Stimulated activated CD4-positive, alpha-beta T cell treated with anti-CD3 and anti-CD28 coated beads, Interleukin-15, amount 100 ng/mL, for 48 hours (primary cell): Measurements from ENCODE around the gene SOX6.
"Not testable (repeated sequence)": the region's sequence is repeated elsewhere in the genome, so short reads cannot be mapped to it uniquely, and the experiment has no call there.

Experiments
- DNase-seq, 2 donors: peaks; one replicate each; pipeline ENCODE4 v3.0.0-alpha.2; 2020; ENCODE audit warnings: low read depth in 2 of 2

SOX6 gene

DNA sequence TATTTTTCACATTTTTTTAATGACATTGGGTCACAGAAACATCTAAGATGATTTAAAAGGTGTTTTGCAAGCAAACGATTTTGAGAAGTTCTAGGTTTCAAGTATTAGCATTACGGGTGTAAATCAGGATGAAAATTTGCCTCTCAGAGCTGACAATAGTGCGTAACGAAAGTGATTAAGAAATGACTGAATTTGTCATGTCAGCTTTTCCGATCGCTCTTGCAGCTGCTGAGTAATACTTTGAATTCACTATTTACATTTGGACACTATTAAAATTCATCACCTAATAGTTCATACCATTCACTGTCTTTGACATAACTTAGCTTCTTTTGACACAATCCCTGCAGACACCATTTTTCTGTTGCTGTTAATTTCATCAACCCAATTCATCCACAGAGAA, 205.2 kb downstream of the SOX6 start:
- DNase-seq, result no peak

DNA sequence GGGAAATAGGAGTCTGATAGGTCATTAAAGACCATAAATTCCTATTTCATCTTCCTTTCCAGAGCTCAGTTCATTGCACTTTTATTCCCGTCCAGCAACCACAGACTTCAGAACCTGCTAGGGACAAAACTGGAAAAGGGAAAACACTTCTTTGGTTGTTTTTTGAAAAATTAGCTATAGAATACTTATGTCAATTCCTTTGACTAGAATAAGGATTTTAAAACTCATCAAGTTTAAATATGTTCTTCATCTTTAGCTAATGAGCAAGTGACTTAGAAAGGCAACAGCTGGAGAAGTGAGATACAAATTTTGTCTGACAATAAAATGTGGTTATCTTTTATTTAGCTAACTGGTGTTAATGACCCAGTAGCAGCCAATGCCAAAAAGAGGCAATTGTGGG, 206.9 kb downstream of the SOX6 start:
- no peak for DNase-seq

DNA sequence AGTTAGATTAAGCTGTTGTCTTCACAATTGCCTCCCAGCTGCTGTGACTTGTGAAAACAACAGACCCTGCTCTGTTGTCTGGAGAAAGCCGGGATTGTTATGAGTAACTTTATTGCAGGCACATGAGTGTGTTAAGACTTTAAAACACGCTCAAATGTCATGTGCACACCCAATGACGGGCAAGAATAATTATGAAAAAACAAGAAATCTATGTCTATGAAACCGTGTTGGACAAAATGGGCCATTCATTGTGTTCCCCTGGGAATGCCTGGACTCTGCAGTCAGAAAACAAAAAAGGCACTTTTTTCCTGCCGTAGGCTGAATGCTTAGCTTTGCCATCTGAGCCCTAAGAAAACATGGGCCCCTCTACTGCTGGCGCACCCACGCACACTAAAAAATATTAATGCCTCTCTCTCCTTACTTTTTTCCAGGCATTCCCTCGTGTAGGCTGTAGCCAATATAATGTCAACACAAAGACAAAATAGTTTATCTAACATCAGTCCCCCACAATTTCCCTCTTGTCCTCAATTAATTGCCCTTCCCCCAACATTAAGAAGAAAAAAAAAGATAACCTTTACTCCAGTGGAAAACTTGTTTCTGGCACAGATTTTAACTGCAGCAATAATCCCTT, 207.9 kb downstream of the SOX6 start:
- DNase-seq, result no peak

DNA sequence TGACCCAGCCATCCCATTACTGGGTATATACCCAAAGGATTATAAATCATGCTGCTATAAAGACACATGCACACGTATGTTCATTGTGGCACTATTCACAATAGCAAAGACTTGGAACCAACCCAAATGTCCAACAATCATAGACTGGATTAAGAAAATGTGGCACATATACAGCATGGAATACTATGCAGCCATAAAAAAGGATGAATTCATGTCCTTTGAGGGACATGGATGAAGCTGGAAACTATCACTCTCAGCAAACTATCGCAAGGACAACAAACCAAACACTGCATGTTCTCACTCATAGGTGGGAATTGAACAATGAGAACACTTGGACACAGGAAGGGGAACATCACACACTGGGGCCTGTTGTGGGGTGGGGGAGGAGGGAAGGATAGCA, 209.4 kb downstream of the SOX6 start:
- DNase-seq, result not testable (repeated sequence)

DNA sequence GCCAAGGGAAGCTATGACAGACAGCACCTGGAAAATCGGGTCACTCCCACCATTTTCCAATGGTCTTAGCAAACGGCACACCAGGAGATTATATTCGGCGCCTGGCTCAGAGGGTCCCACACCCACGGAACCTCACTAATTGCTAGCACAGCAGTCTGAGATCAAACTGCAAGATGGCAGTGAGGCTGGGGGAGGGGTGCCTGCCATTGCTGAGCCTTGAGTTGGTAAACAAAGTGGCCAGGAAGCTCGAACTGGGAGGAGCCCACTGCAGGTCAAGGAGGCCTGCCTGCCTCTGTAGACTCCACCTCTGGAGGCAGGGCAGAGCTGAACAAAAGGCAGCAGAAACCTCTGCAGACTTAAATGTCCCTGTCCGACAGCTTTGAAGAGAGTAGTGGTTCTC, 214.7 kb downstream of the SOX6 start:
- not testable (repeated sequence) for DNase-seq

DNA sequence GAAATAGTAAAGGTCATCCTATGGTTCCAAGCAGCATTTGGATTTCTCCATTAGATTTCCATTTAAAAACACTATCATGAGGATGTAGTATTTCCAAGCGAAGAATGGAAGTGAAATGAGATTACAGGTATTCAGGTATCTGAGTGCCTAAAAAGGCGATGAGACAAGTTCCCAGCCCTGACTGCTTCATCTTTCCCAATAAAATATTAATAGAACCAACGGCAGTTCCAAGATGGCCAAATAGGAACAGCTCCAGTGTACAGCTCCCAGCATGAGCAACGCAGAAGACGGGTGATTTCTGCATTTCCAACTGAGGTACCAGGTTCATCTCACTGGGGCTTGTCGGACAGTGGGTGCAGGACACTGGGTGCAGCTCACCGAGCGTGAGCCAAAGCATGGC, 215.2 kb downstream of the SOX6 start:
- DNase-seq, result not testable (repeated sequence)

DNA sequence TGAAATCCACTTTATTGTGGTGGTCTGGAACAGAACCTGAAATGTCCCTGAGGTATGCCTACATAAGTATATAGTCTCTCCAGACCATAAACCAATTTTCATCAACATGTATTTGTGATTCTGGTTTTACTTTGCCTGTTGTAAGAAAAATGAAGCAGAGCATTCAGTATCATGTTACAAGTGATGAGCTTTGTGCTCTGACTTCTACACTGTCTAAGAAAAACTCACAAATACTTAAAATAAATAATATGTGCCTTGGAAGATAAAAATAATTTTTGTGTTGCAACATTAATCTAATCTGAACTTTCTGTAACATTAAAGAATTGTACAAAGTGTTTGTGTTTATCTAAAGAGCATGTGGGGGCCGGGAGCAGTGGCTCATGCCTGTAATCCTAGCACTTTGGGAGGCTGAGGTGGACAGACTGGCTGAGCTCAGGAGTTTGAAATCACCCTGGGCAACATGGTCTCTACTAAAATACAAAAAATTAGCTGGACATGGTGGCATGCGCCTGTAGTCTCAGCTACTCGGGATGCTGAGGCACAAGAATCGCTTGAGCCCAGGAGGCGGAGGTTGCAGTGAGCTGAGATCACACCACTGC, 219.5 kb downstream of the SOX6 start:
- no peak for DNase-seq

DNA sequence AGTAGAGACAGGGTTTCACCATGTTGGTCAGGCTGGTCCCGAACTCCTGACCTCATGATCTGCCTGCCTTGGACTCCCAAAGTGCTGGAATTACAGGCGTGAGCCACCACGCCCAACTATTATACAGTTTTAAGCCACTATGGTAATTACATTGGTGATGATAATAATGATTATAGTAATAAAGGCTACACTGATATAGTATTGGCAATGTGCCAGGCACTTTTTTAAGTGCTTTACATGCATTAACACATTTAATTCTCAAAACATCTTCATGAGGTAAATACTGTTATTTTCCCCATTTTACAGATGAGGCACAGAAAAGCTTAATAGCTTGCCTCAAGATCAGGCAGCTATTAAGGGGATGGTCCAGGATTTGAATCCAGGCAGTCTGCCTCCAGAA, 222.5 kb downstream of the SOX6 start:
- no peak for DNase-seq

DNA sequence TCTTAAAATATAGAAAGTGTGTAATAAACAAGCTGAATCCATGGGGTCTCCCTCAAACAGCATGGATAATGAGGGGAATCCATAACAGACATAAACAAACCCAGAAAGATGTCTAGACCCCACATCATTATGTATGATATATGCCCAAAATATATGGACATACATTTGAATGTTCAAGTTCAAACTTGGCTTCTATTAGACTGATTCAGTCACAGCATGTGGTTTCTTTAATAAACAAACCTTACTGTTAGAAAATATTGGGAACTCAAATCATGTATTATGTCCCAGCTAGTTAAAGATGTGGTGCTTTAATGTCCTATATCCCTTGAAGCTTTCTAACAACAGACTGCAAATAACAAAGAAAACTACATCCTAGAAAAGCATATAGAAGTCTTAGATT, 228.6 kb downstream of the SOX6 start:
- no peak for DNase-seq

DNA sequence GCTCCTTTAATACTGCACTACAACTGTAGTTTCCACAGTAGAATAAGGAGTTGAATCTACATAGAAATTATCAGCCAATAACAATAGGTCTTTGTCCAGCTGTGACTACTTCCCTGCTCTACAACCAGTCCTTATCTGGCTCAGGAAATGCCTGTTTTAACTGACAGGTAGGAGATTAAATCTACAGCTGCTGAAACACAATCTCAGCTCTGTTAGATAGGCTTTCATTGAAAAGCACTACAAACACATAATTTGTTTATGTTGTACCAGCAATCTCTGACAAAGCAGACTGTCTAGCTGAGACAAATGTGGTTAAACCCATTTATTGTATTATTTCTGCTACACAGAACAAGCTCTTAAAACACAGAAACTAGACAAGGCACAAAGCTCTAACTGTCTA, 230.0 kb downstream of the SOX6 start:
- DNase-seq, result no peak

DNA sequence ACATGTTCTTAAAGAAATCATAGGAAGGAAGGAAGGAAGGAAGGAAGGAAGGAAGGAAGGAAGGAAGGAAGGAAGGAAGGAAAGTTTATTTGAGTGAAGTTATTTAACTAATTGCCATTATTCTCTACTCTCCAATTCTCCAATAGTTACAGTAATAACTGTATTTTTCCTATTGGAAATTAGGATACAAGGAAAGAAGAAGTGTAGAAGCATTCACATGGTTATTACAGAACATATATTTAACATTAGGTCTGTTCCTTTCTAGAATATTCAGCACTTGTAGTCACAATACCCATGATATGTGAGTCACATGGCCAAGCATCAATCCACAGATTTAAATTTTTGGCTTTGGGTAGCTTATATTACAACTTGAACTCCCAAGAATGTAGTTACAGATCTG, 230.6 kb downstream of the SOX6 start:
- no peak for DNase-seq

DNA sequence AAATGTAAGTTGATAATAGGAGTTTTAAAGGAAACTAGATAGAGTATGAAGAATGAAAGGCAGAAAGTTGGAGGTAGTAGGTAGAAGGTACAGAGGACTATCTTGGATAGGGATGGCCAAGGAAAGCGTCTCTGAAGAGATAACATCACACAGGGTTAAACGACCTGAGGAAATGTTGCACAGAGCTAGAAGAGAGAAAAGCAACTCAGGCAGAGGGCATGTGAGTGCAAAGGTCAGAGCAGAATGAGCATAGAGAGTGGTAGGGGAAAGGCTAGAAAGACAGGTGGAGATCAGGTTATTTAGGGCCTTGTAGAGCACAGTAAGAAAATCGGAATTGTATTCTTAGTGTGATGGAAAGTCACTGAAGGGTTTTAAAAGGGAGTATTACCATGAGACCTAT, 232.0 kb downstream of the SOX6 start:
- DNase-seq, result no peak

DNA sequence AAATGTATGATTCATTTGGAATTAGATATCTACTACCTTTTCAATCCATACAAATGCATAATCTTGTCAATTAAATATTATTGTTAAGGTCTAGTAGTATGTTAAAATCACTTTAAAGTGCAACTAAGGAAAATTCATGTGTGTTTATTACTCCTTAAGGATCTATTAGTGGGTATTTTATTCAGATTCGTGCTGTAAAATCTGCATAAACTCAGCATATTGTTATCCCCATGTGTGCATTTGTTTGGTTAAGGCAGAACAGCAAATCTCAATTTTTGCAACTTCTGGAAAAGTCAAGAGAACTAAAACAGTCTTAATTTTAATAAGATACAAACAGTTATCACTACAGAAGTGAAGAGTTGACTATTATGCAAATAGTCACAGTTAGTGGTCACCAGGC, 234.5 kb downstream of the SOX6 start:
- no peak for DNase-seq

DNA sequence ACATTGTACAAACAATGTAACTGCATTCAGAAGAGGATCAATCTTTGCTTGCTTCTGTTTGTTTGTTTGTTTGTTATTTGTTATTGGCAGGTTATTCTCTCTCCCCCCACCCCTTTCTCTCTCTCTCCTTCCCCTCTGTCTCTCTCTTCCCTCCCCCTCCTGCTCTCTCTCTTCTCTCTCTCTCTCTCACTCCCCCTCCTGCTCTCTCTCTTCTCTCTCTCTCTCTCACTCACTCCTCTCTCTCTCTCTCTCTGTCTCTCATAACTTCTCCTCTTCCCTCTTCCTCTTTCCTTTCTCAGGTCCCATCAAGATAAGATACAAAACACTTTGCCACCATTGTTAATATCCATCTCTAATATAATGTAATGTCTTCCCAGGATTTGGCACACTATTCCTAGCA, 236.3 kb downstream of the SOX6 start:
- DNase-seq, result no peak

DNA sequence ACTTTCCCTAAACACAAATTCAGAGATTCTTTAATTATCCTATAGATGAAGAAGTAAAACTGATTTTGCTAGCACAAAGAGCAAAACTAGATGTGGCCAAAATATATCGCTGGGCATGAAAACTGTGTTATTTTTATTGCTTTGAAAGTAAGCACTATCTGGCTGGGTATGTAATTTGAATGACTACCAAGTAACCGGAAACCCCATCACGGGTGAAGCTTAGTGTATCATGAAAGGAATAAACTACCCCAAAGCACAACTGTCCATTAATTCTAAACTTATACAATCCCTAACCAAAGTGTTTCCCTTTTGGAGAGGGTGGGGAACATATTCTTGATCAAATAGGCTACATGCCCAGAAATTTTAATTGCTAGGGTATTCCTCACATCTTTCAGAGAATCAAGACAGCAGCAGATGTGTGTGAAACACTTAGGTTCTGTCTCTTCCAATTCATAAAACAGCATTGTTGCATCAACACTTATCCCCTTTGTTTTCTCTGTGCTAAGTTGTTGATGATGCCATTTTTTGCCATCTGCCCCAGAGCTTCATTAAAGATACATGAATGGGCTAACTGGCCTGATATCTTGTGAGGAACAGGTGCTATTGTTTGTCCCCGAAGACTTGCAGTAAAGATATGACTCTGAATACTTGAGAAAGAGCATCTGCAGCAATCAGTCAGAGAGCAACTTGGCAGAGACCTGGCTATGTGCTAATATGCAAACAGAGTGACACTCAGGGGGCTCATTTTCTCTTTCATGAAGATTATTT, 238.2 kb downstream of the SOX6 start:
- no peak for DNase-seq

DNA sequence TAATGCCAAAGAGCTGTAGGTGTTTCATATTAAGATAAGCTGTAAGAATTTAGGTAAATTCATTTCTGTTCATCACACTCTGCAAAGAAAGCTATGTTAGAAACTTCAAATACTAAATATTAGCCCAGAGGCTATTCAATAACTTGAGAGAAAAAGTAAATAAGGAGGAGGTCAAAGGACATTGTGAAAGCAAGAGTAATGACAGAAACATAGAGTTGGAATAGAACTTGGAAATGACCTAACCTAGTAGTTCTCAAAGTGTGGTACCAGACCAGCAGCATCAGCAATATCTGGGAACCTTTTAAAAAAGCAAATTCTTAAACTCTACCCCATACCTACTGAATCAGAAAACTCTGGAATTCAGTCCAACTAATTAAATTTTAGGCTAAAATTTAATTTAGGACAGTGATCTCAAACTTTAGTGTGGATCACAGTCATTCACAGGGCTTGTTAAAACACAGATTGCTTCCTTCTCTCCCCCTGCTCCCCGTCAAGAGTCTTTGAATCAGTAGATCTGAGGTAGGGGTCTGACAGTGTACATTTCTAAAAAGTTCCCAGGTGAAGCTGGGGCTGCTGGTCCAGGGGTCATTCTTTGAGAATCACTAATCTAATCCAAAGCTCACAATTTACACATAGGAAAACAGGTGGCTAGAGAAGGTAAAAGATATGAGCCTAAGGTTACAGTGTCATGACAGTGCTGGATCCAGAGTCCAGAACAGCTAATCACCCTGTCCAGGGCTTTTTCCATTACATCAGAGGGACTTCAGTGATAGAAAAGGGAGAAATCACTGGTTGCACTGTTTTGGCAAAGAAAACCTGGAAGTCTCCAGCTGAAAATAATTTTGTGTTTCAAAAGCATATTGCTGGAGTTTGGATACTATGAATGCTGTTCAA, 241.1 kb downstream of the SOX6 start:
- DNase-seq, result no peak

DNA sequence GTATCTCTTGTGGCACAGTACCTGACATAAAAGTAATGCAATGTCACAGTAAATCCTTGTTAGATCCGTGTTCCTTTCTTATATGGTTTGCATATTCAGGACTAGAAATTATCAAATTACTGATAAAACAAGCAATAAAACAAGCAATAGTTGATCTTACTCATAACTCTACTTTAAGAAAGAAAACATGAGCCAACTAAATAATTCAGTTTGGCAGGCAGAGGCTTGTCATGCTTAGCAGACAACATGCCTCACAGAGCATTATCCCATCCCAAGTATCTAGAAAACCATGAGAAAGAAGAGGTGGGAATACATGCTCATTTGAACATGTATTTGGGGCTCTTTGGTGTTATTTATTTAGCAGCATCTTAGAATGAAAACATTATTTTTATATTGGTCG, 241.9 kb downstream of the SOX6 start:
- no peak for DNase-seq

DNA sequence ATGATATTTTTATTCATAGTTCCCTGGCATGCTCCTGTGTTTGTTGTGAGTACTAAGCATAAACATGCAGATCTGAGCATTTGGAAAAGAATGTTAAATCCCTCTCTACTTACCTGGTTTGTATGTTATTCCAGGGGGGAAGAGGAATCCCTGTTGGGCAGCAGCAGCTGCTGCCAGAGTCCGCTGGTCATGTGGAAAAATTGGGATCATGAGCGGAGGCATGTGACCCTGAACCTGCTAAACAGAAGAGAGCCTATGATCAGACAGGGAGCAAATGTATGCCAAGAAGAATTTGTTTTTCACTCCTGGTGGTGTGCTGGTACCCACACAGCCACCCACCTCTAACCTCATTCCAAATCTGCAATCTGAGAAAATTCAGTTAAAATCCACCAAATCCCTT, 244.7 kb downstream of the SOX6 start:
- no peak for DNase-seq

DNA sequence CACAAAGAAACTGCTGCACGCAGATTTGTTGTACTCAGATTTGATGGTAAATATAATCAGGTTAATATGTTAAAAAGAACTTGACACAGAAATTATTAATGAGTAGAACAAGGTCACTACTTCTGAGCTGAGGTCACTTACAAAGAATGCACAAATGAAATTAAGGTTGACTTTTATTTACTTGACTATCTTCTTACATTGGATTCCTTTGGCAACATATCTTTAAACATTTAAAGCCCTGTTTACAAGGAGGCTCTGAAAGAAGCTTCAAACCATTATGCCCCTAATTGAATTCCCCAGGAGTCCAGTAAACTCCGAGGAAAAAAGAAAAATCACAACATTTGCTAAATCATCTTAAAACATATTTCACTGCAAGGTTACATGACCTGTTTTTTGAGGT, 245.5 kb downstream of the SOX6 start:
- DNase-seq, result no peak

DNA sequence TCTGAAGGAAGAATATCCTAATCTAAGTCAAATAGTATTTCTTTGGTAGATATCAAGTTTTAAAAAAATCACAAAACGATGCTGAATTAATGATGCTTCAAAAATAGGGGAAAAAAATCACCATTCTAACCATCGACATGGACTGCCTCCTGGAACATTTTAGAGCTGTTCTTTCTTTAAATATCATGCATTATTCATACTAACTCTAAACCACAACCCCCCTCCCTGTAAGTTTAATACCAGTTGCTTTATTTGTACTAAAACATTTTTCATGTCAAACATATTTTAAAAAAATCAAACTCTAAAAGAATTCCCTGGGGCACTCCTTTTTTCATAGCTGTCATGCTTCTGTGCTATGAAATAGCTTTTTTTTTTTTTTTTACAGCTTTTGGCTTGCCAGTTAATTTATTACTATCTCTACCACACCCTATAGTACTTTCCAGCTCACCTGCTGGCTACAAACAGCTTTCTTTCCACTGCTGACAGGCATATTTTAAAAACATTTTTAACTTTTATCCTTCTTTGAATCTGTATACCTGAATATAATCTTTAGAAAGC, 256.9 kb downstream of the SOX6 start:
- DNase-seq, result no peak

DNA sequence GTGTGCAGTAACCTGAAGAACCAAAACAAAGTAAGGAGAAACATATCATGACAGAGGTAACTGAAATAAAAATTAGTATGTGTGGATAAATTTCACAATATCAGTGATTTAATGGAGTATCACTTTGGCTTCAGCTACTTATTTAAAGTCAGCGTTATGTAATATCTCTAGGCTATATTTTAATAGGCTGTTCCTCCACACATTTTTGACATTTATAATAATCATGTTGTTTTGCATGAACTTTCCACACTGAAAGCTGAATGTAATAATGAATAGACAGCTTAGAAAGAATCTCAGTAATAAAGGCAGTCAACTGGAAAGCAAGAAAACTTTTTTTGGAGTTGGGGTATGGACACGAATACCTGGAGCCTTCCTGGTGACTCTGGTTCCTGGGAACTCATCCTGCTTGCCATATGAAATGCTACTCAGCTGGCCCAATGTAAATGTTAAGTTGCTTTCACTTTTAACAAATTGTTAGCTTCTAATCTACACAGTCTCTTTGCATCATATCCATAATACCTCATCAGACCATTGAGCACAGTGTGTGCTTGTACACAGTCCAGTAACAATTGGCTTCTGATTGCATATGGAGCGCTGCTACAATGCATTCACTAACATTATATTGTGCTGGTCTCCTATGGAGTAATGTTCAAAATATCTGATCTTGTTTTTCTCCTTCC, 257.7 kb downstream of the SOX6 start:
- DNase-seq, result no peak
